Peyer's patch (tissue), 4 donors: ENCODE measurements around the gene RRAD.

Source experiments
- POLR2A ChIP-seq, 2 donors: fragments of 450-650 bp; IDR thresholded peaks; one replicate each; pipeline ENCODE4 v1.5.1; 2017; ENCODE audit warnings: antibody characterized with exemption in 2 of 2, mild to moderate bottlenecking in 2 of 2, moderate library complexity in 2 of 2
- TF ChIP-seq, protein P1 (sequence below), 6 experiments: fragments of 450-650 bp in 4 of 6; fragments of 200-600 bp in 2 of 6; sonication (generic) in 1 of 6; IDR thresholded peaks; one replicate each; pipeline ENCODE4 v1.5.1; 2017 to 2019; ENCODE audit warnings: antibody characterized with exemption in 6 of 6, mild to moderate bottlenecking in 3 of 6, moderate library complexity in 1 of 6

DNA sequence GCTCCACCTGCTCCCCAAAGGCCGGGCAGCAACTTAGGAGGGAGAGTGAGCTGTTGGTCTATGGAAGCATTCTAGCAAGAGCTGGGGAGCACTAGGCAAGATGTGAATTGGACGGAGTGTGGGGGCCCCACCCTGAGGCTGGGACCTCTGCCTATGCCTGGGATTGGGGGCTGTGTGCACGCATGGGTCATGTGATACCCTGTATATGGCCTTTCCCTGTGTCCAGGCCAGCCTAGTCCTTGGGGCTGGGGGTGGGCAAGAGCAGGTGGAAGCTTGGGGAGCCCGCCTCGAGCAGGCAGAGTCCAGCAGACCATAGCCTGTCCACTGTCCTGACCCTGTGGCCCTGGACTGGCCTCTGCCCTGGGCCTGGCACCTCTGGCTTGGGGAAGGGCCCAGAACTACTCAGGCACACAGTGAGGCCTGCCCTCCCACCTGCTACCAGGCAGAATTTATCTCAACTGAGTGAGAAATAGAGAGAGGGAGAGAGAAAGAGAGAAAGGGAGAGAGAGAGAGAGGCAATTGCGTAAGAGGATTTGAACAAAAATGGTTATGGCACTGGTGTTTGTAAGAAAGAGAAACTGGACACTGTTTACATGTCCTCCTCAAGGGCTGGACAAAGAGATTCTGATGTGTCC is 25.9 kb downstream of the RRAD start:
- TF ChIP-seq, protein P1, sequence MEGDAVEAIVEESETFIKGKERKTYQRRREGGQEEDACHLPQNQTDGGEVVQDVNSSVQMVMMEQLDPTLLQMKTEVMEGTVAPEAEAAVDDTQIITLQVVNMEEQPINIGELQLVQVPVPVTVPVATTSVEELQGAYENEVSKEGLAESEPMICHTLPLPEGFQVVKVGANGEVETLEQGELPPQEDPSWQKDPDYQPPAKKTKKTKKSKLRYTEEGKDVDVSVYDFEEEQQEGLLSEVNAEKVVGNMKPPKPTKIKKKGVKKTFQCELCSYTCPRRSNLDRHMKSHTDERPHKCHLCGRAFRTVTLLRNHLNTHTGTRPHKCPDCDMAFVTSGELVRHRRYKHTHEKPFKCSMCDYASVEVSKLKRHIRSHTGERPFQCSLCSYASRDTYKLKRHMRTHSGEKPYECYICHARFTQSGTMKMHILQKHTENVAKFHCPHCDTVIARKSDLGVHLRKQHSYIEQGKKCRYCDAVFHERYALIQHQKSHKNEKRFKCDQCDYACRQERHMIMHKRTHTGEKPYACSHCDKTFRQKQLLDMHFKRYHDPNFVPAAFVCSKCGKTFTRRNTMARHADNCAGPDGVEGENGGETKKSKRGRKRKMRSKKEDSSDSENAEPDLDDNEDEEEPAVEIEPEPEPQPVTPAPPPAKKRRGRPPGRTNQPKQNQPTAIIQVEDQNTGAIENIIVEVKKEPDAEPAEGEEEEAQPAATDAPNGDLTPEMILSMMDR (IDR thresholded peaks at IDR 0.05): no peak
- TF ChIP-seq POLR2A (IDR thresholded peaks at IDR 0.05): no peak
